Chondrocyte (in vitro differentiated cells): Measurements from ENCODE around the gene NPAS4. TPM values are rescaled to one million over a fixed set of nuclear protein-coding genes. Genes with fewer than 3 reads are reported as not detected.

Experiments used
- DNase-seq: peaks from one replicate; pipeline ENCODE4 v3.0.0; 2021; ENCODE audit warnings: mixed read lengths, low spot score
- H3K27ac Mint-ChIP-seq: one replicate; pipeline ENCODE4 v1.8.0; 2021; ENCODE audit warnings: mild to moderate bottlenecking, moderate library complexity, mixed read lengths; ENCODE audit not compliant: unreplicated experiment
- H3K27me3 Mint-ChIP-seq: 2 replicates; pipeline ENCODE4 v1.8.0; 2021; ENCODE audit warnings: low read depth, mixed read lengths
- H3K36me3 Mint-ChIP-seq: 2 replicates; pipeline ENCODE4 v1.8.0; 2021; ENCODE audit warnings: low read depth, mixed read lengths
- H3K4me1 Mint-ChIP-seq: 2 replicates; pipeline ENCODE4 v1.8.0; 2021; ENCODE audit warnings: low read depth, mild to moderate bottlenecking, mixed read lengths
- H3K4me3 Mint-ChIP-seq: one replicate; pipeline ENCODE4 v1.8.0; 2021; ENCODE audit warnings: mild to moderate bottlenecking, moderate library complexity, mixed read lengths; ENCODE audit not compliant: unreplicated experiment
- H3K9me3 Mint-ChIP-seq: 2 replicates; pipeline ENCODE4 v1.8.0; 2021; ENCODE audit warnings: low read depth, mixed read lengths
- total RNA-seq: library from RNA; stranded (reverse); gene quantifications from 3 replicates; pipeline ENCODE4 v1.2.1, GENCODE V29; 2021
- TF ChIP-seq, protein P1 (sequence below): fragments of 200-600 bp; sonication (generic); IDR thresholded peaks from 2 replicates; pipeline ENCODE4 v1.5.0; 2021; ENCODE audit warnings: antibody characterized with exemption, mild to moderate bottlenecking, moderate library complexity

Gene NPAS4
- total RNA-seq, 1 donor from 2014 or later: 0.60 TPM

DNA sequence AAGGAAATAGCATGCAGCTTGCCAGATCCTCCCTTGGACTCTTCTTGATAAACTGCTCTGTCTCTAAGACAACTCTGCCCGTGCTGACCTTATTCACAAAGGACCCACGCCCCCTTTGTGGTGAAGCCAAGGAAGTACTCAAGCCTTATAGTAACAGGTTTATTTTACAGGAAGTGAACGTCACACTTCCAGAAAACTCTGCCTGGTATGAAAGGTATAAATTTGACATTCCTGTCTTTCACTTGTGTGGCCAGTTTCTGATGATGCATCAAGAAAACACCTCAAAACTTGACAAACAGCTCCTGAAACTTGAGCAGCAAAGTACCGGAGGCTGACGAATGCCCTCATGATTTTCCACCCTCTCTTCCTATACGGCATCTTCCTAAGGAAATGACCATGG lies 33.4 kb downstream of the NPAS4 start:
- H3K4me1 Mint-ChIP-seq: no peaks in the 10 kb centered on the region
- TF ChIP-seq, protein P1, sequence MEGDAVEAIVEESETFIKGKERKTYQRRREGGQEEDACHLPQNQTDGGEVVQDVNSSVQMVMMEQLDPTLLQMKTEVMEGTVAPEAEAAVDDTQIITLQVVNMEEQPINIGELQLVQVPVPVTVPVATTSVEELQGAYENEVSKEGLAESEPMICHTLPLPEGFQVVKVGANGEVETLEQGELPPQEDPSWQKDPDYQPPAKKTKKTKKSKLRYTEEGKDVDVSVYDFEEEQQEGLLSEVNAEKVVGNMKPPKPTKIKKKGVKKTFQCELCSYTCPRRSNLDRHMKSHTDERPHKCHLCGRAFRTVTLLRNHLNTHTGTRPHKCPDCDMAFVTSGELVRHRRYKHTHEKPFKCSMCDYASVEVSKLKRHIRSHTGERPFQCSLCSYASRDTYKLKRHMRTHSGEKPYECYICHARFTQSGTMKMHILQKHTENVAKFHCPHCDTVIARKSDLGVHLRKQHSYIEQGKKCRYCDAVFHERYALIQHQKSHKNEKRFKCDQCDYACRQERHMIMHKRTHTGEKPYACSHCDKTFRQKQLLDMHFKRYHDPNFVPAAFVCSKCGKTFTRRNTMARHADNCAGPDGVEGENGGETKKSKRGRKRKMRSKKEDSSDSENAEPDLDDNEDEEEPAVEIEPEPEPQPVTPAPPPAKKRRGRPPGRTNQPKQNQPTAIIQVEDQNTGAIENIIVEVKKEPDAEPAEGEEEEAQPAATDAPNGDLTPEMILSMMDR: no peak
- peaks cover 5% of the 10 kb centered on the region for H3K36me3 Mint-ChIP-seq
- peaks cover 5% of the 10 kb centered on the region for H3K9me3 Mint-ChIP-seq
- no peak overlapping the region for H3K4me3 Mint-ChIP-seq
- peaks cover 41% of the 10 kb centered on the region for H3K27me3 Mint-ChIP-seq
- H3K27ac Mint-ChIP-seq: no peak overlapping the region
- no peak for DNase-seq

DNA sequence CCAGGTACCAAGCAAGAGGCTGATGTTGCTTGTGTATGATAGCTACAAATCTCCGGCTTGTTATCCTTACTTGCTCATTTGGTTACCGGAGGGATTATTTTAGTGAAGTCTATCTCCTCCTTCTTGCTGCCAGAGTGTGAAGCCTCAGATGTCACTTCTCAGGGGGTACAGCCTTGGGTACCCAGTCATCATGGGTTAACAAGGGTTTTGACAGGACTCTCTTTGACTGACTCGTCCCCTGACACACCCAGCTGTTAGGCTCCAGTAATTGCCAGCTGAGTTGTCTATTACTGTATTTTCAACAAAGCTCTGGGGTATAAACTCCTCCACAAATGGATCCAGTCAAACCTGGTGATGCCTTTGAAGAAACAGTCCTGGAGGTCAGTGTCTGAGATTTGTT lies 34.0 kb downstream of the NPAS4 start:
- DNase-seq: no peak
- Mint-ChIP-seq H3K27ac (no peak overlapping the region), H3K36me3 (peaks cover 5% of the 10 kb centered on the region), H3K4me1 (no peaks in the 10 kb centered on the region), H3K4me3 (no peak overlapping the region), H3K27me3 (peaks cover 37% of the 10 kb centered on the region), H3K9me3 (peaks cover 5% of the 10 kb centered on the region)
- TF ChIP-seq, protein P1: no peak

DNA sequence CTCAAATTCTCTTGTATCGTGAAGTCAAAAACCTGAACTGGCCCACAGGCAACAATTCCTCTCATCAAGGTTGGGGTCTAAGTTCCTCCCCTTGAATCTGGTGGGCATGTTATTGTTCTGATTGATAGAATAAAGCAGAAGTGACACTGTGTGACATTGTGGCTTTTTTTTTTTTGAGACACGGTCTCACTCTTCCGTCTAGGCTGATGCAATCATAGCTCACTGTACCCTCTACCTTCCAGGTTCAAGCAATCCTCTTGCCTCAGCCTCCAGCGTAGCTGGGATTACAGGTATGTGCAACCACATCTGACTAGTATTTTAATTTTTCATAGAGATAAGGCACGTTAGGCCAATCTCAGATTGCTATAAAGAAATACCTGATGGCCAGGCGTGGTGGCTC lies 37.0 kb downstream of the NPAS4 start:
- Mint-ChIP-seq H3K36me3 (peaks cover 2% of the 10 kb centered on the region), H3K4me1 (no peaks in the 10 kb centered on the region), H3K27me3 (peaks cover 17% of the 10 kb centered on the region), H3K4me3 (no peak overlapping the region), H3K9me3 (no peaks in the 10 kb centered on the region), H3K27ac (no peak overlapping the region)
- TF ChIP-seq, protein P1: no peak
- DNase-seq: no peak

DNA sequence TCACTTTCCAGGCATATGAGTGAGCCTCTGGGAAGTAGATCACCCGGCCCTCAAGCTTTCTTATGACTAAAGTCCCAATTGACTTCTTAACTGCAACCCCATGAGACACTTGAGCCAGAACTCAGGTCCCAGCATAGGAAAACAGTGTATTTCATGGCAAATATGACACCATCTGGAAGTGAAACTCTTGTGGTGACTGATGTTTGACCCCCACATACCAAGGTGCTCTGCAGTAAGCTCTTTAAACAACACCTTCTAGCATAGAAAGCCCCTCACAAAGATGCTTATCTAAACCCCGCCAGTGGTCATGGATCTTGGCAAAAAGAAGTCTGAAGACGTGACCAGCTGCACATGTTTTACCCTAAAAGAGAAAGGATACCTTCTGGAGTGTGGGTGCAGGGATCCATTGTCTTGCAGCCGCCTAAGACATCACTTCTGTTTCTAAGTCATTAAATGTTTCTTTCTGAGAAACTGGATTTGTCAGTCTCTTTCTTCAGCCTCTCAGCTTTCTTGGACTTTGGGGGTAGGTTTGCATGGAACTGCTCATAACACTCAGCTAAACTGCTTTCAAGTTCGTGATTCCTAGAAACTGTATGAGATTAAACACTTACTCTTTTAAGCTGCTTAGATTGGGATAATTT lies 38.4 kb downstream of the NPAS4 start:
- Mint-ChIP-seq H3K27ac (no peak overlapping the region), H3K4me3 (no peak overlapping the region), H3K36me3 (peaks cover 2% of the 10 kb centered on the region), H3K27me3 (peaks cover 10% of the 10 kb centered on the region), H3K4me1 (no peaks in the 10 kb centered on the region), H3K9me3 (no peaks in the 10 kb centered on the region)
- TF ChIP-seq, protein P1: no peak
- no peak for DNase-seq

DNA sequence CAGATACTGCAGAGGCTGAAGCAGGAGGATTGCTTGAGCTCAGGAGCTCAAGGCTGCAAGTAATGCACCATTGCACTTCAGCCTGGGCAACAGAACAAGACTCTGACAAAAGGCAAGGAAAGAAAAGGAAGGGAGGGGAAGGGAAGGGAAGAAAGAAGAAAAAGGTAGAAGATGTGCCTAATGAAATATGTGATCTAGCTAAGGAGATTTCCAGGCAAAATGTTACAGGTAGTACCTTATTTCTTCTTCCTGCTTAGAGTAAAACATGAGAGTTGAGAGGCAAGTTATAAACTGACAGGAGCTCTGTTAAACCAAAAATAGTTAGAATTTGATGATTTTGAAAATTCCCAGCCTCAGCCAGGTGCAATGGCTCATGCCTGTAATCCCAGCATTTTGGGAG lies 41.2 kb downstream of the NPAS4 start:
- no peak overlapping the region for H3K4me3 Mint-ChIP-seq
- no peak overlapping the region for H3K27ac Mint-ChIP-seq

More for the DNA sequence above, 41.2 kb downstream of the NPAS4 start:
- no peaks in the 10 kb centered on the region for H3K27me3 Mint-ChIP-seq
- H3K4me1 Mint-ChIP-seq: peaks cover 6% of the 10 kb centered on the region
- TF ChIP-seq, protein P1: no peak
- H3K36me3 Mint-ChIP-seq: peaks cover 2% of the 10 kb centered on the region
- DNase-seq: no peak
- no peaks in the 10 kb centered on the region for H3K9me3 Mint-ChIP-seq
